ENCODE results near the gene TRIM71. TPM values are rescaled to one million over a fixed set of nuclear protein-coding genes. Genes with fewer than 3 reads are reported as not detected.

TRIM71 gene
- total RNA-seq = 0.05 TPM in 1 of 2 replicates, not detected in the other
- long read RNA-seq = 0 reads

- TF ChIP-seq CTCF (IDR thresholded peaks at IDR 0.05) = no peak
- H3K27me3 Mint-ChIP-seq (ENCODE audit: unreplicated experiment) = peaks cover 74% of the 10 kb centered on the region
- H3K4me1 Mint-ChIP-seq (ENCODE audit: unreplicated experiment) = peaks cover 24% of the 10 kb centered on the region
- H3K9me3 Mint-ChIP-seq (ENCODE audit: unreplicated experiment) = no peaks in the 10 kb centered on the region
- no peak within 1 kb of the TSS for H3K27ac Mint-ChIP-seq (ENCODE audit: unreplicated experiment)
- no peak for DNase-seq (ENCODE audit: extremely low spot score, unreplicated experiment)
- H3K36me3 Mint-ChIP-seq (ENCODE audit: unreplicated experiment) = peaks cover 6% of the 10 kb centered on the region
- peak within 1 kb of the TSS; percentile 80 for H3K4me3 Mint-ChIP-seq (ENCODE audit: unreplicated experiment)
These were observed at the start of gene TRIM71 for GRCh38 chr3:32817558-32818228. Gene TRIM71 (plus strand): TSS chr3:32817997. CDS start chr3:32818081, 84 bp downstream.

GRCh38 chr3:32778389-32778788, 39.4 kb upstream of the TRIM71 start:
- DNase-seq (ENCODE audit: extremely low spot score, unreplicated experiment) = no peak
- no peak overlapping the region for H3K4me3 Mint-ChIP-seq (ENCODE audit: unreplicated experiment)
- H3K27ac Mint-ChIP-seq (ENCODE audit: unreplicated experiment) = no peak overlapping the region
- no peaks in the 10 kb centered on the region for H3K9me3 Mint-ChIP-seq (ENCODE audit: unreplicated experiment)
- no peak for TF ChIP-seq CTCF (IDR thresholded peaks at IDR 0.05)
- H3K36me3 Mint-ChIP-seq (ENCODE audit: unreplicated experiment) = peaks cover 19% of the 10 kb centered on the region
- no peaks in the 10 kb centered on the region for H3K27me3 Mint-ChIP-seq (ENCODE audit: unreplicated experiment)
- peaks cover 6% of the 10 kb centered on the region for H3K4me1 Mint-ChIP-seq (ENCODE audit: unreplicated experiment)

- H3K9me3 Mint-ChIP-seq (ENCODE audit: unreplicated experiment) = no peaks in the 10 kb centered on the region
- TF ChIP-seq CTCF (IDR thresholded peaks at IDR 0.05) = no peak
- no peak overlapping the region for H3K27ac Mint-ChIP-seq (ENCODE audit: unreplicated experiment)
These were observed 37.6 kb upstream of the TRIM71 start for GRCh38 chr3:32780071-32780734.

GRCh38 chr3:32780735-32781210, 37.0 kb upstream of the TRIM71 start:
- Mint-ChIP-seq H3K9me3 (ENCODE audit: unreplicated experiment) (no peaks in the 10 kb centered on the region), H3K36me3 (ENCODE audit: unreplicated experiment) (peaks cover 5% of the 10 kb centered on the region), H3K27ac (ENCODE audit: unreplicated experiment) (peak overlapping the region; percentile 84), H3K4me1 (ENCODE audit: unreplicated experiment) (peaks cover 6% of the 10 kb centered on the region), H3K27me3 (ENCODE audit: unreplicated experiment) (no peaks in the 10 kb centered on the region), H3K4me3 (ENCODE audit: unreplicated experiment) (peak overlapping the region; percentile 91)
- TF ChIP-seq CTCF (IDR thresholded peaks at IDR 0.05) = no peak
- peak; percentile 87 for DNase-seq (ENCODE audit: extremely low spot score, unreplicated experiment)

More at GRCh38 chr3:32780071-32780734, 37.6 kb upstream of the TRIM71 start:
- peaks cover 9% of the 10 kb centered on the region for H3K36me3 Mint-ChIP-seq (ENCODE audit: unreplicated experiment)
- peaks cover 6% of the 10 kb centered on the region for H3K4me1 Mint-ChIP-seq (ENCODE audit: unreplicated experiment)
- no peaks in the 10 kb centered on the region for H3K27me3 Mint-ChIP-seq (ENCODE audit: unreplicated experiment)
- H3K4me3 Mint-ChIP-seq (ENCODE audit: unreplicated experiment) = peak overlapping the region; percentile 91
- no peak for DNase-seq (ENCODE audit: extremely low spot score, unreplicated experiment)
